HG02943 (cell line): ENCODE measurements around the gene CDC20.
"Not testable (repeated sequence)": the region's sequence is repeated elsewhere in the genome, so short reads cannot be mapped to it uniquely, and the experiment has no call there.

ENCODE experiments used
- ATAC-seq: cut with Tn5 transposase; IDR thresholded peaks from one replicate; pipeline ENCODE4 v1.9.1; 2021; ENCODE audit warnings: mild to moderate bottlenecking, low read depth, moderate library complexity; ENCODE audit not compliant: unreplicated experiment

Gene CDC20

GRCh38 chr1:43354471-43354870 lies 4.3 kb upstream of the CDC20 start:
- no peak for ATAC-seq

GRCh38 chr1:43354936-43355335 lies 3.8 kb upstream of the CDC20 start:
- no peak for ATAC-seq

DNA sequence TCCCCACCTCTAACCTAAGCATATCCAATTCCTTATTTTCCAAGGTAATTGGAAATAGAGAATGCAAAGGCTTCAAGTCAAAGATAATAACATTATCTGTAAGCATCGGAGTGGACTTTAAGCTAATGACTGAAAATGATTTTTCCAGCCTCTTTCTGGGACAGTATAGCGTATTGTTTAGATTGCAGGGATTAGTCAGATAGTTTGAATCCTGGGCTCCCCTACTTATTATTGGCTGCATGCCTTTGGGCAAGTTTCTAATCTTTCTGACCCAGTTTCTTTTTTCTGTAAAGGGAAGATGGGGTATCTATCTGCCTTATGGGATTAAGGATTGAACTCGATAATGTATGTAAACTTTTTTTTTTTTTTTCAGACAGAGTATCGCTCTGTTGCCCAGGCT lies 1.5 kb upstream of the CDC20 start:
- no peak for ATAC-seq

GRCh38 chr1:43358121-43358745 lies 548 bp upstream of the CDC20 start:
- peak; percentile 22 for ATAC-seq

GRCh38 chr1:43359696-43360095 lies 915 bp downstream of the CDC20 start:
- no peak for ATAC-seq

- ATAC-seq: no peak
Observed at GRCh38 chr1:43360616-43361015, 1.8 kb downstream of the CDC20 start.

DNA sequence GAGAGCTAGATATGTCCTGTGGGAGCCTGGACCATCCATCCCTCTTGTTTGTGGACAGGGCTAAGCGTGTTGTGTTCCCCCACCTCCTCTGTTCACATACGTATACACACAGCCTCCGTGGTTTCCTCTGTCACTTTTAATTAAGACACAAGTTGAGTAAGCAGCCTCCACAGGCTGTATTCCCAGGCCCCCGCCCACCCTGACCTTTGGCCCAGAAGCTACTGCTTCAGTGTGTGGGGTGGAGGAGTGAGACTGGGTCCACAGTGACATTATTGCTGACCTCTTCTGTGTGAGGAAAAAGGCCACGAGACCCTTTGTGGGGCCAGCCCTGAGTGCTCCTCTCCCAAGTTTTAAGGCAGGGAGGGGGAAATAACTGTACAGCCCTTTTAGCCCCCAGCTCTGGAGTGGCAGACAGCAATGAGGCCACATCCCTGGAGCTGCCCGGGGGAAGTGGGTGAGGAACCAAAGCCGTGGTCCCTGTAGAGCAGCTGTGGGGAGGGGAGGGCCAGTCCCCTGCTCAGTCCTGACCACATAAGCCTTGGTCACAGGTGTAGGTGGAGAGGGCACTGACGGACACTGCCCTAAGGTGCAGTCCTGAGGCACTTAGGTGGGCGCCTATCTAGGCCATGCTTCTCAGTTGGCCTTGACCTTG lies 4.6 kb downstream of the CDC20 start:
- no peak for ATAC-seq

GRCh38 chr1:43363935-43364525 lies 5.2 kb downstream of the CDC20 start:
- ATAC-seq: no peak

DNA sequence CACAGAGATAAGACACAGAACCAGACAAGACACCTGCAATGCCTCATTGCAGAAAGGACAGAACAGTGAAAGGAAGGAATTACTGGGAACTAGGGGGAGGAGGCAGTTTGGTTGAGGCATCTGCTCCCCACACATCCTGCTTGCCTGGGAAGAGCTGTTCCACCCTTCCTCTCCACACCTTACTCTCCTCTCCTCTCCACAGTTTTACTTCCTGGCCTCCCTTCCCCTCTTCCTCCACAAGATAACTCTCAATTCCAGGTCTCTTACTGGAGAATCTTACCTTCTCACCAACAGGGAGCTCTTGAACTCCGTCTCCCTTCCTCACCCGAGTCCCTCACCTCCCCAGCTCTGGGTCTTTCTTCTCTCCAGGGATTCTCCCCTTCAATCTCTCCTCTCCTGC lies 6.9 kb downstream of the CDC20 start:
- ATAC-seq: no peak

DNA sequence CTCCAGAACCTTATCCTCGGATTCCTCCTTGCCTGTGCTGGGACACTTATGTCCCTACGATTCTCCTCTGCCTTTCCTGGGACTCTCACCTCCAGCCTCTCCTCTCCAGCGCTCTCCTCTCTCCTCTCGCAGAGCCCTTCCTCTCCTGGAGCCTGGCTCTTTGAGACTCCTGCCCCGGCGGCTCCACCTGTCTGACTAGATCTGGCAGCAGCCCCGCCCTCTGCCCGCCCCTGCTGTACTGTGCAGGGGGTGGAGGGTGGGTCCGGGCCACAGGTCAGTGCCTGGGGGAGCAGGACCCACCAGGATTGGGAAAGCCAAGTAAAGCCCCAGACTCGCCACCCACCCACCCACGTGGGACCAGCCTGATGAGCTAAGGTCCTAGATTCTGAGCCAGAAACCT lies 7.4 kb downstream of the CDC20 start:
- ATAC-seq: no peak

DNA sequence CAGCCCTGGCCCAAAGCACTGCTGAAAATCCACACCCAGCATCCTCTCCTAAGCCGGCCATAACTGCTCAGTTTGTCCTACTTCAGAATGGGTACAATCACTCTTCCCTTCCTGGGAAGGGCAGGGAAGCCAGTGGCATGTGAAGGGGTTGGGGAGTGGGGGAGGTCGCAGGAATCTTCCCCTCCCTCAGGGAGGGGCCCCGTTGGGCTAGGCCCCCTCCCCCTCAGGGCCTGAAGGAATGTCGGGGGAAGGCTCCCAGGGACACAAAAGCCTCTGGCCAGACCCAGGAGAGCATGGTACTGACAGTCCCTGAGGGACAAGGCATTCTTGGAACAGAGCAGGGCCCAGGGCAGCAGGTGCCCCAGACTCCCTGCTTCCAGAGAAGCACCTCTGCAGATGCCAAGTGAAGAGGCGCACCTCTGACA lies 7.8 kb downstream of the CDC20 start:
- no peak for ATAC-seq

GRCh38 chr1:43367026-43367903 lies 8.5 kb downstream of the CDC20 start:
- peak; percentile 45 for ATAC-seq

- ATAC-seq: peak; percentile 66
Observed at GRCh38 chr1:43367904-43368645, 9.3 kb downstream of the CDC20 start, which contains the start of gene ELOVL1. Gene ELOVL1 (minus strand): TSS chr1:43368011. CDS start chr1:43365609, 2,402 bp downstream.

- no peak for ATAC-seq
Observed at GRCh38 chr1:43368646-43369020, 9.9 kb downstream of the CDC20 start.

DNA sequence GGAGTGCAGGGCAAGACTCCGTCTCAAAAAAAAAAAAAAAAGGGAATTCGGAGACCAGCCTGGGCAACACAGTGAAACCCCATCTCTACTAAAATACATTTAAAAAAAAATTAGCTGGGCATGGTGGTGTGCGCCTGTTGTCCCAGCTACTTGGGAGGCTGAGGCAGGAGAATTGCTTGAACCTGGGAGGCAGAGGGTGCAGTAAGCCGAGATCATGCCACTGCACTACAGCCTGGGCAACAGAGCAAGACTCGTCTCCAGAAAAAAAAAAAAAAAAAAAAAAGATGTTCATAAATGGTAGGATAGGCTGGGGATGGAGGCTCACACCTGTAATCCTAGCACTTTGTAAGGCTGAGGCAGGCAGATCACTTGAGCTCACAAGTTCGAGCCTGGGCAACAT lies 11.0 kb downstream of the CDC20 start:
- ATAC-seq: not testable (repeated sequence)

- no peak for ATAC-seq
Observed at GRCh38 chr1:43370564-43370963, 11.8 kb downstream of the CDC20 start.

DNA sequence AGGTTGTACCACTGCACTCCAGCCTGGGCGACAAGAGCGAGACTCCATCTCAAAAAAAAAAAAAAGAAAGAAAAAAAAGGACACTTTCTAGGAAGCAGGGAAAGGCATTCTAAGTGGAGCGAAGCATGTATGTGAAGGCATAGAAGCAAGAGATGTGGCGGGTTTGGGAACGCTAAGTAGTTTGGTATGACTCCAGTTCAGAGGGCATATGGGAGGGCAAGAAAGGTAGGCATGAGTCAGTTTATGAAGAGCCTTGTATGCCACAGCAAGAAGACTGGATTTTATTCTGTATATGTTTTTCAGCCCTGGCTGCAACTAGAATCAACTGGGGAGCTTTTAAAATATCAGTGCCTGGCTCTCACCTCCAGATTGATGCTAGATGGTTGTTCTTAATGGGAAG lies 13.4 kb downstream of the CDC20 start:
- ATAC-seq: no peak

DNA sequence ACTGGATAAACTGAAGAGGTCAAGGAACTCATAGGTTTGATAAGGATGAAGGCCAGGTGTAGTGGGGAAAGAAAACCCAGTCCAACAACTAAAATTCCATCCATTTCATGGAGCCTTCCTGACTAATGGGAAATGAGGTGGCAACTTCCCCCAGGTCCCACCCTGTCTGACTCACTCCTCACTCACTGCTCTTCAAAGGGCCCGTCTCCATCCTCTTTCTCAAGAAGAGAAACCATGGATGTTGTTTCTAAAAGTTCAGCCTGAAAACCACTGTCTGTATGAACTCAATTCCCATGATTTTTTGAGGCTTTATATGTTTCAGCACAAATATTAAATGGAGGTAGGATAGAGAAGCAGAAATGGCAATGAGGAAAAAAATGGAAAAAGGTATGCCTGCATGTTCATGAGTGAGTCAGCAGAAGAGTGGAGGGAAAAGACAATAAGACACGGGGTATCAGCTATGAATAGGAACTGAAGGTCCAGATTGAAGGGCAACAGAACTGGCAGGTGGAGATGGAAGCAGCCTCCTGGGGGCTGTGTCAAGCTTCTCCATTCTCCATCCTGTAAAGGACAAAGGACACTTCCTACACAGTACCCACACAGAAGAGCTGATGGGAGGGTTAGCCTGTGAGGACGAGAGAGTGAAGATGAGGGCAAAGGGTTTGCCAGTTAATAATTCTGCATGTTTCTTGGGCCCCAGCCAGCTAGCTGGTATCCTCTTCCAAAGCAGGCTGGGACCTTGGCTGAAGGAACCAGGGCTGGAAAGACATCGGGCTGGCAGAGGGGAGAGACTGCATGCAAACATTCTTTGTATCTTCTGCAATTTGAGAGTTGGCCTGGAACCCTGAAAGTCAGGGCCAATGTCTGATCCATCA lies 14.5 kb downstream of the CDC20 start:
- ATAC-seq: no peak

GRCh38 chr1:43376723-43377235 lies 18.0 kb downstream of the CDC20 start:
- ATAC-seq: no peak
